K562 (cell line): Measurements from ENCODE around the gene PRTN3. TPM values are rescaled to one million over a fixed set of nuclear protein-coding genes. Genes with fewer than 3 reads are reported as not detected.

Experiments
- BHLHE40 ChIP-seq: IDR thresholded peaks from 2 replicates; pipeline ENCODE4 v1.6.1; 2011; ENCODE audit warnings: low read length, improper control_type of control experiment
- CREM ChIP-seq: IDR thresholded peaks from 2 replicates; pipeline ENCODE4 v1.6.1; 2014; ENCODE audit warnings: antibody characterized with exemption, low read depth
- NCOA4 ChIP-seq: fragments of 450-650 bp; IDR thresholded peaks from 2 replicates; pipeline ENCODE4 v1.6.1; 2018; ENCODE audit warnings: mild to moderate bottlenecking; ENCODE audit not compliant: partially characterized antibody
- NRF1 ChIP-seq, 2 experiments: fragments of 450-650 bp; IDR thresholded peaks in 1 of 2; conservative IDR thresholded peaks in 1 of 2; 2 replicates each; pipeline ENCODE4 v1.6.1; 2014; ENCODE audit warnings: mild to moderate bottlenecking in 2 of 2
- POLR2H ChIP-seq: IDR thresholded peaks from 2 replicates; pipeline ENCODE4 v1.6.1; 2016; ENCODE audit warnings: missing genetic modification characterization, low read depth, mild to moderate bottlenecking, control low read depth, missing compliant biosample characterization, moderate library complexity
- SP1 ChIP-seq: sonication (generic); formaldehyde crosslinking; IDR thresholded peaks from 2 replicates; pipeline ENCODE4 v1.8.1; 2022; ENCODE audit warnings: mild to moderate bottlenecking, missing genetic modification reagents
- ZNF263 ChIP-seq: sonication (generic); formaldehyde crosslinking; IDR thresholded peaks from 2 replicates; pipeline ENCODE4 v1.8.0; 2022; ENCODE audit warnings: mild to moderate bottlenecking, missing genetic modification reagents, borderline replicate concordance
- ZNF324 ChIP-seq: fragments of 250-450 bp; sonication (Bioruptor Pico); IDR thresholded peaks from 2 replicates; pipeline ENCODE4 v1.4.0; 2020; ENCODE audit warnings: mild to moderate bottlenecking
- ZNF507 ChIP-seq: conservative IDR thresholded peaks from 2 replicates; pipeline ENCODE4 v1.6.1; 2017; ENCODE audit warnings: missing genetic modification characterization, missing compliant biosample characterization
- polyA plus RNA-seq, 8 experiments: library from polyadenylated mRNA; depleted of rRNA in 4 of 8; stranded (reverse) in 5 of 8; unstranded in 3 of 8; fragments of >200 nt; fragmentation: Nextera tagmentation in 2 of 8; fragmentation: Illumina TruSeq in 1 of 8; extraction: Ambion mirVana in 2 of 8; extraction: Trizol in 1 of 8; gene quantifications; 2 replicates each; pipeline versions ENCODE4 v1.2.1 to v1.2.3, GENCODE V29; 2011 to 2014; ENCODE audit warnings: inconsistent platforms in 1 of 8, missing spikeins in 1 of 8
- total RNA-seq, 7 experiments: library from RNA; depleted of rRNA in 6 of 7; stranded (reverse); fragments of >200 nt in 6 of 7; fragmentation: Illumina TruSeq in 2 of 7; extraction: Trizol in 2 of 7; gene quantifications; 2 replicates each; pipeline versions ENCODE4 v1.2.1 to v1.2.3, GENCODE V29; 2011 to 2021; ENCODE audit warnings: low replicate concordance in 1 of 7
- TF ChIP-seq, protein P1 (sequence below): sonication (generic); formaldehyde crosslinking; IDR thresholded peaks from 2 replicates; pipeline ENCODE4 v1.9.0; 2022; ENCODE audit warnings: mild to moderate bottlenecking, missing genetic modification reagents
- TF ChIP-seq, protein P2 (sequence below): sonication (generic); formaldehyde crosslinking; IDR thresholded peaks from 2 replicates; pipeline ENCODE4 v1.8.0; 2022; ENCODE audit warnings: missing genetic modification reagents, mild to moderate bottlenecking, moderate library complexity, borderline replicate concordance
- TF ChIP-seq, protein P3 (sequence below): sonication (generic); formaldehyde crosslinking; IDR thresholded peaks from 2 replicates; pipeline ENCODE4 v1.8.1; 2023; ENCODE audit warnings: mild to moderate bottlenecking, missing genetic modification reagents
- TF ChIP-seq, protein P4 (sequence below): fragments of 450-650 bp; IDR thresholded peaks from 2 replicates; pipeline ENCODE4 v1.6.1; 2016; ENCODE audit warnings: mild to moderate bottlenecking, moderate library complexity

Gene PRTN3
- total and polyA plus RNA-seq, 9 of the 15 experiments (the other 6 are each of a cell fraction or from before 2014, with no cell fraction given), result 0.14 to 0.86 (median 0.43) TPM; not detected in 3

DNA sequence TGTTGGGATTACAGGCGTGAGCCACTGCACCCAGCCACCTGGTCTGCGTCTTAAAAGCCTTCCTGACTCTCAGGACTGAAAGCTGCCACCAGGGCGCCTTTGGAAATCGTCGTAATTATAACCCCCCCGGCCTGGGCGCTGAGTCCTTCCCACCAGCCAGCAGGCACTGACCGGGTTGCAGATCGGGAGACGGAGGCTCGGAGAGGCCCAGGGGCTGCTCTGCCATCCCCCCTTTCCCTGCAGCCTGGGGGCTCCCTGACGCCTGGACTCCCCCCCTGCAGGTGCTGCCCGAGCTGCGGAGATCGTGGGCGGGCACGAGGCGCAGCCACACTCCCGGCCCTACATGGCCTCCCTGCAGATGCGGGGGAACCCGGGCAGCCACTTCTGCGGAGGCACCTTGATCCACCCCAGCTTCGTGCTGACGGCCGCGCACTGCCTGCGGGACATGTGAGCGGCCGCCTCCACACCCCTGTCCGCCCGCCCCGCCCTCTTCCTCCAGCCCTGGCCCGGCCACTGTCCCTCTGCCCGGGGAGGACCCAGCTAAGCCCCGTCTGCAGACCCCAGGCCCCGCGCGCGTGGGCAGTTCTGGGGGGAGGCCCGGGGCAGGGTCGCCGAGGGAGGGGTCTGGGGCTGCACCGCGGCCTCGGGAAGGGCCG, 2.5 kb downstream of the PRTN3 start (continued):
- TF ChIP-seq, protein P1, sequence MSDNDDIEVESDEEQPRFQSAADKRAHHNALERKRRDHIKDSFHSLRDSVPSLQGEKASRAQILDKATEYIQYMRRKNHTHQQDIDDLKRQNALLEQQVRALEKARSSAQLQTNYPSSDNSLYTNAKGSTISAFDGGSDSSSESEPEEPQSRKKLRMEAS, result peak; percentile 84
- TF ChIP-seq NCOA4, result no peak
- 0 out of 2 replicates have a peak, but pooled peaks have one; percentile 69 for TF ChIP-seq SP1 (CRISPR knock-in tag)
- TF ChIP-seq, protein P2, sequence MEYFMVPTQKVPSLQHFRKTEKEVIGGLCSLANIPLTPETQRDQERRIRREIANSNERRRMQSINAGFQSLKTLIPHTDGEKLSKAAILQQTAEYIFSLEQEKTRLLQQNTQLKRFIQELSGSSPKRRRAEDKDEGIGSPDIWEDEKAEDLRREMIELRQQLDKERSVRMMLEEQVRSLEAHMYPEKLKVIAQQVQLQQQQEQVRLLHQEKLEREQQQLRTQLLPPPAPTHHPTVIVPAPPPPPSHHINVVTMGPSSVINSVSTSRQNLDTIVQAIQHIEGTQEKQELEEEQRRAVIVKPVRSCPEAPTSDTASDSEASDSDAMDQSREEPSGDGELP (CRISPR knock-in tag), result peak; percentile 66; the same call in 1 of the 2 replicates
- TF ChIP-seq, protein P3, sequence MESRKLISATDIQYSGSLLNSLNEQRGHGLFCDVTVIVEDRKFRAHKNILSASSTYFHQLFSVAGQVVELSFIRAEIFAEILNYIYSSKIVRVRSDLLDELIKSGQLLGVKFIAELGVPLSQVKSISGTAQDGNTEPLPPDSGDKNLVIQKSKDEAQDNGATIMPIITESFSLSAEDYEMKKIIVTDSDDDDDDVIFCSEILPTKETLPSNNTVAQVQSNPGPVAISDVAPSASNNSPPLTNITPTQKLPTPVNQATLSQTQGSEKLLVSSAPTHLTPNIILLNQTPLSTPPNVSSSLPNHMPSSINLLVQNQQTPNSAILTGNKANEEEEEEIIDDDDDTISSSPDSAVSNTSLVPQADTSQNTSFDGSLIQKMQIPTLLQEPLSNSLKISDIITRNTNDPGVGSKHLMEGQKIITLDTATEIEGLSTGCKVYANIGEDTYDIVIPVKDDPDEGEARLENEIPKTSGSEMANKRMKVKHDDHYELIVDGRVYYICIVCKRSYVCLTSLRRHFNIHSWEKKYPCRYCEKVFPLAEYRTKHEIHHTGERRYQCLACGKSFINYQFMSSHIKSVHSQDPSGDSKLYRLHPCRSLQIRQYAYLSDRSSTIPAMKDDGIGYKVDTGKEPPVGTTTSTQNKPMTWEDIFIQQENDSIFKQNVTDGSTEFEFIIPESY (CRISPR knock-in tag), result no peak
- TF ChIP-seq POLR2H (tag), result no peak
- TF ChIP-seq, protein P4, sequence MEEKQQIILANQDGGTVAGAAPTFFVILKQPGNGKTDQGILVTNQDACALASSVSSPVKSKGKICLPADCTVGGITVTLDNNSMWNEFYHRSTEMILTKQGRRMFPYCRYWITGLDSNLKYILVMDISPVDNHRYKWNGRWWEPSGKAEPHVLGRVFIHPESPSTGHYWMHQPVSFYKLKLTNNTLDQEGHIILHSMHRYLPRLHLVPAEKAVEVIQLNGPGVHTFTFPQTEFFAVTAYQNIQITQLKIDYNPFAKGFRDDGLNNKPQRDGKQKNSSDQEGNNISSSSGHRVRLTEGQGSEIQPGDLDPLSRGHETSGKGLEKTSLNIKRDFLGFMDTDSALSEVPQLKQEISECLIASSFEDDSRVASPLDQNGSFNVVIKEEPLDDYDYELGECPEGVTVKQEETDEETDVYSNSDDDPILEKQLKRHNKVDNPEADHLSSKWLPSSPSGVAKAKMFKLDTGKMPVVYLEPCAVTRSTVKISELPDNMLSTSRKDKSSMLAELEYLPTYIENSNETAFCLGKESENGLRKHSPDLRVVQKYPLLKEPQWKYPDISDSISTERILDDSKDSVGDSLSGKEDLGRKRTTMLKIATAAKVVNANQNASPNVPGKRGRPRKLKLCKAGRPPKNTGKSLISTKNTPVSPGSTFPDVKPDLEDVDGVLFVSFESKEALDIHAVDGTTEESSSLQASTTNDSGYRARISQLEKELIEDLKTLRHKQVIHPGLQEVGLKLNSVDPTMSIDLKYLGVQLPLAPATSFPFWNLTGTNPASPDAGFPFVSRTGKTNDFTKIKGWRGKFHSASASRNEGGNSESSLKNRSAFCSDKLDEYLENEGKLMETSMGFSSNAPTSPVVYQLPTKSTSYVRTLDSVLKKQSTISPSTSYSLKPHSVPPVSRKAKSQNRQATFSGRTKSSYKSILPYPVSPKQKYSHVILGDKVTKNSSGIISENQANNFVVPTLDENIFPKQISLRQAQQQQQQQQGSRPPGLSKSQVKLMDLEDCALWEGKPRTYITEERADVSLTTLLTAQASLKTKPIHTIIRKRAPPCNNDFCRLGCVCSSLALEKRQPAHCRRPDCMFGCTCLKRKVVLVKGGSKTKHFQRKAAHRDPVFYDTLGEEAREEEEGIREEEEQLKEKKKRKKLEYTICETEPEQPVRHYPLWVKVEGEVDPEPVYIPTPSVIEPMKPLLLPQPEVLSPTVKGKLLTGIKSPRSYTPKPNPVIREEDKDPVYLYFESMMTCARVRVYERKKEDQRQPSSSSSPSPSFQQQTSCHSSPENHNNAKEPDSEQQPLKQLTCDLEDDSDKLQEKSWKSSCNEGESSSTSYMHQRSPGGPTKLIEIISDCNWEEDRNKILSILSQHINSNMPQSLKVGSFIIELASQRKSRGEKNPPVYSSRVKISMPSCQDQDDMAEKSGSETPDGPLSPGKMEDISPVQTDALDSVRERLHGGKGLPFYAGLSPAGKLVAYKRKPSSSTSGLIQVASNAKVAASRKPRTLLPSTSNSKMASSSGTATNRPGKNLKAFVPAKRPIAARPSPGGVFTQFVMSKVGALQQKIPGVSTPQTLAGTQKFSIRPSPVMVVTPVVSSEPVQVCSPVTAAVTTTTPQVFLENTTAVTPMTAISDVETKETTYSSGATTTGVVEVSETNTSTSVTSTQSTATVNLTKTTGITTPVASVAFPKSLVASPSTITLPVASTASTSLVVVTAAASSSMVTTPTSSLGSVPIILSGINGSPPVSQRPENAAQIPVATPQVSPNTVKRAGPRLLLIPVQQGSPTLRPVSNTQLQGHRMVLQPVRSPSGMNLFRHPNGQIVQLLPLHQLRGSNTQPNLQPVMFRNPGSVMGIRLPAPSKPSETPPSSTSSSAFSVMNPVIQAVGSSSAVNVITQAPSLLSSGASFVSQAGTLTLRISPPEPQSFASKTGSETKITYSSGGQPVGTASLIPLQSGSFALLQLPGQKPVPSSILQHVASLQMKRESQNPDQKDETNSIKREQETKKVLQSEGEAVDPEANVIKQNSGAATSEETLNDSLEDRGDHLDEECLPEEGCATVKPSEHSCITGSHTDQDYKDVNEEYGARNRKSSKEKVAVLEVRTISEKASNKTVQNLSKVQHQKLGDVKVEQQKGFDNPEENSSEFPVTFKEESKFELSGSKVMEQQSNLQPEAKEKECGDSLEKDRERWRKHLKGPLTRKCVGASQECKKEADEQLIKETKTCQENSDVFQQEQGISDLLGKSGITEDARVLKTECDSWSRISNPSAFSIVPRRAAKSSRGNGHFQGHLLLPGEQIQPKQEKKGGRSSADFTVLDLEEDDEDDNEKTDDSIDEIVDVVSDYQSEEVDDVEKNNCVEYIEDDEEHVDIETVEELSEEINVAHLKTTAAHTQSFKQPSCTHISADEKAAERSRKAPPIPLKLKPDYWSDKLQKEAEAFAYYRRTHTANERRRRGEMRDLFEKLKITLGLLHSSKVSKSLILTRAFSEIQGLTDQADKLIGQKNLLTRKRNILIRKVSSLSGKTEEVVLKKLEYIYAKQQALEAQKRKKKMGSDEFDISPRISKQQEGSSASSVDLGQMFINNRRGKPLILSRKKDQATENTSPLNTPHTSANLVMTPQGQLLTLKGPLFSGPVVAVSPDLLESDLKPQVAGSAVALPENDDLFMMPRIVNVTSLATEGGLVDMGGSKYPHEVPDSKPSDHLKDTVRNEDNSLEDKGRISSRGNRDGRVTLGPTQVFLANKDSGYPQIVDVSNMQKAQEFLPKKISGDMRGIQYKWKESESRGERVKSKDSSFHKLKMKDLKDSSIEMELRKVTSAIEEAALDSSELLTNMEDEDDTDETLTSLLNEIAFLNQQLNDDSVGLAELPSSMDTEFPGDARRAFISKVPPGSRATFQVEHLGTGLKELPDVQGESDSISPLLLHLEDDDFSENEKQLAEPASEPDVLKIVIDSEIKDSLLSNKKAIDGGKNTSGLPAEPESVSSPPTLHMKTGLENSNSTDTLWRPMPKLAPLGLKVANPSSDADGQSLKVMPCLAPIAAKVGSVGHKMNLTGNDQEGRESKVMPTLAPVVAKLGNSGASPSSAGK, result peak; percentile 98
- TF ChIP-seq ZNF263, result peak; percentile 49; the same call in 1 of the 2 replicates
- TF ChIP-seq ZNF324 (CRISPR knock-in tag), result no peak
- peak; percentile 37 to 54; a peak in 3 of 4 replicates for TF ChIP-seq NRF1 (conservative IDR thresholded peaks at IDR 0.05 in 1 of 2, IDR thresholded peaks at IDR 0.05 in 1 of 2)
- TF ChIP-seq ZNF507, result no peak
- TF ChIP-seq BHLHE40, result 0 out of 2 replicates have a peak, but pooled peaks have one; percentile 16
- no peak for TF ChIP-seq CREM
